Measurements from ENCODE around the gene SLC15A4.

DNA sequence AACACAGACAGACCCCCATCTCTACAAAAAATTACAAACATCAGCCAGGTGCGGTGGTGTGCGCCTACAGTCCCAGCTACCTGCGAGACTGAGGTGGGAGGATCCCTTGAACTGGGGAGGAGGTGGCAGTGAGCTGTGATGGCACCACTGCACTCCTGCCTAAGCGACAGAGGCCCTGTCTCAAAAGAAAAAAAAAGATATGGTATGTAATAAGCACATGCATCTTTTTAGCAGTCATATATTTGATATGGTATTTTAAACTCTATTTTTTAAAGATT lies 7.2 kb downstream of the SLC15A4 start:
- no peak for TF ChIP-seq FOXA1 (IDR thresholded peaks at IDR 0.05)
- TF ChIP-seq, protein P1, sequence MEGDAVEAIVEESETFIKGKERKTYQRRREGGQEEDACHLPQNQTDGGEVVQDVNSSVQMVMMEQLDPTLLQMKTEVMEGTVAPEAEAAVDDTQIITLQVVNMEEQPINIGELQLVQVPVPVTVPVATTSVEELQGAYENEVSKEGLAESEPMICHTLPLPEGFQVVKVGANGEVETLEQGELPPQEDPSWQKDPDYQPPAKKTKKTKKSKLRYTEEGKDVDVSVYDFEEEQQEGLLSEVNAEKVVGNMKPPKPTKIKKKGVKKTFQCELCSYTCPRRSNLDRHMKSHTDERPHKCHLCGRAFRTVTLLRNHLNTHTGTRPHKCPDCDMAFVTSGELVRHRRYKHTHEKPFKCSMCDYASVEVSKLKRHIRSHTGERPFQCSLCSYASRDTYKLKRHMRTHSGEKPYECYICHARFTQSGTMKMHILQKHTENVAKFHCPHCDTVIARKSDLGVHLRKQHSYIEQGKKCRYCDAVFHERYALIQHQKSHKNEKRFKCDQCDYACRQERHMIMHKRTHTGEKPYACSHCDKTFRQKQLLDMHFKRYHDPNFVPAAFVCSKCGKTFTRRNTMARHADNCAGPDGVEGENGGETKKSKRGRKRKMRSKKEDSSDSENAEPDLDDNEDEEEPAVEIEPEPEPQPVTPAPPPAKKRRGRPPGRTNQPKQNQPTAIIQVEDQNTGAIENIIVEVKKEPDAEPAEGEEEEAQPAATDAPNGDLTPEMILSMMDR (IDR thresholded peaks at IDR 0.05; ENCODE audit: low read depth, low read length, missing input control): no peak
- no peak for TF ChIP-seq TAF1 (conservative IDR thresholded peaks at IDR 0.05)
- TF ChIP-seq RAD21 (IDR thresholded peaks at IDR 0.05): no peak
- no peak for TF ChIP-seq RXRA (IDR thresholded peaks at IDR 0.05)
- TF ChIP-seq YY1 (IDR thresholded peaks at IDR 0.05): no peak
- TF ChIP-seq, protein P2, sequence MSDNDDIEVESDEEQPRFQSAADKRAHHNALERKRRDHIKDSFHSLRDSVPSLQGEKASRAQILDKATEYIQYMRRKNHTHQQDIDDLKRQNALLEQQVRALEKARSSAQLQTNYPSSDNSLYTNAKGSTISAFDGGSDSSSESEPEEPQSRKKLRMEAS (IDR thresholded peaks at IDR 0.05): no peak
- TF ChIP-seq EGR1 (IDR thresholded peaks at IDR 0.05; ENCODE audit: low read depth in 2 of 2): no peak
- TF ChIP-seq, protein P3, sequence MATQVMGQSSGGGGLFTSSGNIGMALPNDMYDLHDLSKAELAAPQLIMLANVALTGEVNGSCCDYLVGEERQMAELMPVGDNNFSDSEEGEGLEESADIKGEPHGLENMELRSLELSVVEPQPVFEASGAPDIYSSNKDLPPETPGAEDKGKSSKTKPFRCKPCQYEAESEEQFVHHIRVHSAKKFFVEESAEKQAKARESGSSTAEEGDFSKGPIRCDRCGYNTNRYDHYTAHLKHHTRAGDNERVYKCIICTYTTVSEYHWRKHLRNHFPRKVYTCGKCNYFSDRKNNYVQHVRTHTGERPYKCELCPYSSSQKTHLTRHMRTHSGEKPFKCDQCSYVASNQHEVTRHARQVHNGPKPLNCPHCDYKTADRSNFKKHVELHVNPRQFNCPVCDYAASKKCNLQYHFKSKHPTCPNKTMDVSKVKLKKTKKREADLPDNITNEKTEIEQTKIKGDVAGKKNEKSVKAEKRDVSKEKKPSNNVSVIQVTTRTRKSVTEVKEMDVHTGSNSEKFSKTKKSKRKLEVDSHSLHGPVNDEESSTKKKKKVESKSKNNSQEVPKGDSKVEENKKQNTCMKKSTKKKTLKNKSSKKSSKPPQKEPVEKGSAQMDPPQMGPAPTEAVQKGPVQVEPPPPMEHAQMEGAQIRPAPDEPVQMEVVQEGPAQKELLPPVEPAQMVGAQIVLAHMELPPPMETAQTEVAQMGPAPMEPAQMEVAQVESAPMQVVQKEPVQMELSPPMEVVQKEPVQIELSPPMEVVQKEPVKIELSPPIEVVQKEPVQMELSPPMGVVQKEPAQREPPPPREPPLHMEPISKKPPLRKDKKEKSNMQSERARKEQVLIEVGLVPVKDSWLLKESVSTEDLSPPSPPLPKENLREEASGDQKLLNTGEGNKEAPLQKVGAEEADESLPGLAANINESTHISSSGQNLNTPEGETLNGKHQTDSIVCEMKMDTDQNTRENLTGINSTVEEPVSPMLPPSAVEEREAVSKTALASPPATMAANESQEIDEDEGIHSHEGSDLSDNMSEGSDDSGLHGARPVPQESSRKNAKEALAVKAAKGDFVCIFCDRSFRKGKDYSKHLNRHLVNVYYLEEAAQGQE (IDR thresholded peaks at IDR 0.05): no peak

Data from liver (tissue), 3 donors.